Neural cell (in vitro differentiated cells): ENCODE measurements around the gene MRPS35.

Experiments
- EP300 ChIP-seq: fragments of 450-650 bp; conservative IDR thresholded peaks from 2 replicates; pipeline ENCODE4 v1.6.1; 2014; ENCODE audit warnings: antibody characterized with exemption, mild to moderate bottlenecking, moderate library complexity; ENCODE audit not compliant: poor library complexity, severe bottlenecking
- EZH2 ChIP-seq: fragments of 200-600, 300-800 bp; shearing (Covaris generic), sonication (generic); IDR thresholded peaks from 2 replicates; pipeline ENCODE4 v1.6.1; 2014; ENCODE audit warnings: antibody characterized with exemption, low read length, borderline replicate concordance, mild to moderate bottlenecking; ENCODE audit not compliant: insufficient read depth, poor library complexity, severe bottlenecking
- POLR2AphosphoS5 ChIP-seq: IDR thresholded peaks from 2 replicates; pipeline ENCODE4 v1.6.1; 2012
- TF ChIP-seq, protein P1 (sequence below): fragments of 450-650 bp; IDR thresholded peaks from 2 replicates; pipeline ENCODE4 v1.5.1; 2014; ENCODE audit warnings: antibody characterized with exemption, mild to moderate bottlenecking, moderate library complexity; ENCODE audit not compliant: poor library complexity, severe bottlenecking
- TF ChIP-seq, protein P2 (sequence below): IDR thresholded peaks from 2 replicates; pipeline ENCODE4 v1.6.1; 2012; ENCODE audit warnings: borderline replicate concordance

DNA sequence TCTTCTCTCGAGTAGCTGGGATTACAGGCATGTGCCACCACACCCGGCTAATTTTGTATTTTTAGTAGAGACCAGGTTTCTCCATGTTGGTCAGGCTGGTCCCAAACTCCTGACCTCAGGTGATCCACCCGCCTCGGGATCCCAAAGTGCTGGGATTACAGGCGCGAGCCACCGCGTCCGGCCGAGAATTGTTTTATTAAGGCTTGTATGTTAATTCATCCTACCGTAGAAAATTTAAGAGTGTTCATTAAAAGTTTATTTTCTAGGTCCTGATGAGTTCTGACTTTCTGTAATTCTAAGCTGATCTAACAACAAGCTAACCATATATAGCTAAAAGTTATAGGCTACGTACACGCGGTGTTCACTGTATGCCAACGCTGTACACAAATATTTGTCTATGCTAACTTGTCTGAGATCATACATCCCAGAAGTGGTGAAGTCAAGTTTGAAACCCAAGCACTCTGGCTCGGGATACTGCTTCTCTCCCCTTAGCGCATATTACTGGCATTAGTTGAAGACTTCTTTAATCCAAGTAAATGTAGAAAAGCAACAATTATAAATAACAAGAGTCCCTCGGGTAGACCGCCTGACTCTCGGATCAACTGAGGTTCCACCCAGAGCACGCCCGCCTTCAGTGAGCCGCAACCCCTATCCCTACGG lies 570 bp upstream of the MRPS35 start:
- TF ChIP-seq POLR2AphosphoS5 (no peak), EZH2 (no peak), EP300 (no peak)
- TF ChIP-seq, protein P1, sequence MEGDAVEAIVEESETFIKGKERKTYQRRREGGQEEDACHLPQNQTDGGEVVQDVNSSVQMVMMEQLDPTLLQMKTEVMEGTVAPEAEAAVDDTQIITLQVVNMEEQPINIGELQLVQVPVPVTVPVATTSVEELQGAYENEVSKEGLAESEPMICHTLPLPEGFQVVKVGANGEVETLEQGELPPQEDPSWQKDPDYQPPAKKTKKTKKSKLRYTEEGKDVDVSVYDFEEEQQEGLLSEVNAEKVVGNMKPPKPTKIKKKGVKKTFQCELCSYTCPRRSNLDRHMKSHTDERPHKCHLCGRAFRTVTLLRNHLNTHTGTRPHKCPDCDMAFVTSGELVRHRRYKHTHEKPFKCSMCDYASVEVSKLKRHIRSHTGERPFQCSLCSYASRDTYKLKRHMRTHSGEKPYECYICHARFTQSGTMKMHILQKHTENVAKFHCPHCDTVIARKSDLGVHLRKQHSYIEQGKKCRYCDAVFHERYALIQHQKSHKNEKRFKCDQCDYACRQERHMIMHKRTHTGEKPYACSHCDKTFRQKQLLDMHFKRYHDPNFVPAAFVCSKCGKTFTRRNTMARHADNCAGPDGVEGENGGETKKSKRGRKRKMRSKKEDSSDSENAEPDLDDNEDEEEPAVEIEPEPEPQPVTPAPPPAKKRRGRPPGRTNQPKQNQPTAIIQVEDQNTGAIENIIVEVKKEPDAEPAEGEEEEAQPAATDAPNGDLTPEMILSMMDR: no peak
- TF ChIP-seq, protein P2, sequence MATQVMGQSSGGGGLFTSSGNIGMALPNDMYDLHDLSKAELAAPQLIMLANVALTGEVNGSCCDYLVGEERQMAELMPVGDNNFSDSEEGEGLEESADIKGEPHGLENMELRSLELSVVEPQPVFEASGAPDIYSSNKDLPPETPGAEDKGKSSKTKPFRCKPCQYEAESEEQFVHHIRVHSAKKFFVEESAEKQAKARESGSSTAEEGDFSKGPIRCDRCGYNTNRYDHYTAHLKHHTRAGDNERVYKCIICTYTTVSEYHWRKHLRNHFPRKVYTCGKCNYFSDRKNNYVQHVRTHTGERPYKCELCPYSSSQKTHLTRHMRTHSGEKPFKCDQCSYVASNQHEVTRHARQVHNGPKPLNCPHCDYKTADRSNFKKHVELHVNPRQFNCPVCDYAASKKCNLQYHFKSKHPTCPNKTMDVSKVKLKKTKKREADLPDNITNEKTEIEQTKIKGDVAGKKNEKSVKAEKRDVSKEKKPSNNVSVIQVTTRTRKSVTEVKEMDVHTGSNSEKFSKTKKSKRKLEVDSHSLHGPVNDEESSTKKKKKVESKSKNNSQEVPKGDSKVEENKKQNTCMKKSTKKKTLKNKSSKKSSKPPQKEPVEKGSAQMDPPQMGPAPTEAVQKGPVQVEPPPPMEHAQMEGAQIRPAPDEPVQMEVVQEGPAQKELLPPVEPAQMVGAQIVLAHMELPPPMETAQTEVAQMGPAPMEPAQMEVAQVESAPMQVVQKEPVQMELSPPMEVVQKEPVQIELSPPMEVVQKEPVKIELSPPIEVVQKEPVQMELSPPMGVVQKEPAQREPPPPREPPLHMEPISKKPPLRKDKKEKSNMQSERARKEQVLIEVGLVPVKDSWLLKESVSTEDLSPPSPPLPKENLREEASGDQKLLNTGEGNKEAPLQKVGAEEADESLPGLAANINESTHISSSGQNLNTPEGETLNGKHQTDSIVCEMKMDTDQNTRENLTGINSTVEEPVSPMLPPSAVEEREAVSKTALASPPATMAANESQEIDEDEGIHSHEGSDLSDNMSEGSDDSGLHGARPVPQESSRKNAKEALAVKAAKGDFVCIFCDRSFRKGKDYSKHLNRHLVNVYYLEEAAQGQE: no peak
